ENCODE data around the gene GPR68. TPM values are rescaled to one million over a fixed set of nuclear protein-coding genes. Genes with fewer than 3 reads are reported as not detected.

The GPR68 gene
- total RNA-seq, 3 donors from 2014 or later (not counting 1 experiment from before 2014, with no cell fraction given), result 7.6 to 24.0 (median 15.7) TPM

DNA sequence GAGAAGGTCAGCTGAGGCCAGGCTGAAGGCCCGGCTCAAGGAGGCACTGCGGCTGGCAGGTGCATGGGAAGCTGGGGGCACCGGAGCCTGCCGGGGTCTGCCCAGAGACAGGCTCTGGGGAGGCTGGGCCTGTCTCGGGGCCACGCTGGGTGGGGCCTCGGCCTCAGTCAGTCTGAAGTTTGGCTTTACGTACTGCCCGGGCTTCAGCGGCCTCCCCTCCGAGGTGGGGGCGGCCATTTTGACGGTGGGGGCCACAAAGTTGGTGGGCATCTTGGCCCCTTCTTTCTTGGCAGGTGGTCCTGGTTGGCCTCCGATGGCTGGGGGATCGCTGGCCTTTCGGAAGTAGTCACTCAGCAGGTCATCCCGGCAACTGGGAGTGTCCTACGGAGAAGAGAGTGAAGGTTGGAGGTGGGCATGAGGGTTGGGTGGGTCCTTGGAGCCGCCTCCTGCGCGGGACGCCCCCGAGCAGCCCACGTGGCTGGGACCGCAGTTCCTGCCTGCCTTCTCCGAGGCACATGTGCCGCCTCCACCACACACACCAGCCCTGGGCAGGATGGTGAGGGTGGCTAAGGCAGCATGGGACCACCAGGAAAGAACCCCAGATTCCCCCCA, 28.9 kb upstream of the GPR68 start:
- H3K27ac ChIP-seq (ENCODE audit: low read length), result no peak overlapping the region
- H3K4me1 Mint-ChIP-seq, result peaks cover 12 to 20% of the 10 kb centered on the region in 2 donors
- no peaks in the 10 kb centered on the region for H3K27me3 Mint-ChIP-seq (ENCODE audit: low read depth in 2 of 2)
- peaks cover 76% of the 10 kb centered on the region for H3K36me3 ChIP-seq (ENCODE audit: control insufficient read depth, insufficient read depth, low read length)
- ATAC-seq, result no peak
- H3K4me3 Mint-ChIP-seq, result no peak overlapping the region
- DNase-seq, result no peak
- over 99% methylated on average over 19 of the region's 27 CpGs for WGBS (ENCODE audit: insufficient coverage)
- no peak overlapping the region for H3K27ac Mint-ChIP-seq
- no peaks in the 10 kb centered on the region for H3K9me3 ChIP-seq (ENCODE audit: control insufficient read depth, insufficient read depth, low read length)
- intact Hi-C loops (cut with micrococcal nuclease), result no loop called here
- no peak overlapping the region for H3K4me3 ChIP-seq (ENCODE audit: low read length)
- H3K4me1 ChIP-seq (ENCODE audit: control insufficient read depth, insufficient read depth, low read length), result no peaks in the 10 kb centered on the region
- no peaks in the 10 kb centered on the region for H3K27me3 ChIP-seq (ENCODE audit: control insufficient read depth, insufficient read depth, low read length)
- H3K9me3 Mint-ChIP-seq, result no peaks in the 10 kb centered on the region
- H3K36me3 Mint-ChIP-seq, result no peaks in the 10 kb centered on the region
- TF ChIP-seq, protein P1, sequence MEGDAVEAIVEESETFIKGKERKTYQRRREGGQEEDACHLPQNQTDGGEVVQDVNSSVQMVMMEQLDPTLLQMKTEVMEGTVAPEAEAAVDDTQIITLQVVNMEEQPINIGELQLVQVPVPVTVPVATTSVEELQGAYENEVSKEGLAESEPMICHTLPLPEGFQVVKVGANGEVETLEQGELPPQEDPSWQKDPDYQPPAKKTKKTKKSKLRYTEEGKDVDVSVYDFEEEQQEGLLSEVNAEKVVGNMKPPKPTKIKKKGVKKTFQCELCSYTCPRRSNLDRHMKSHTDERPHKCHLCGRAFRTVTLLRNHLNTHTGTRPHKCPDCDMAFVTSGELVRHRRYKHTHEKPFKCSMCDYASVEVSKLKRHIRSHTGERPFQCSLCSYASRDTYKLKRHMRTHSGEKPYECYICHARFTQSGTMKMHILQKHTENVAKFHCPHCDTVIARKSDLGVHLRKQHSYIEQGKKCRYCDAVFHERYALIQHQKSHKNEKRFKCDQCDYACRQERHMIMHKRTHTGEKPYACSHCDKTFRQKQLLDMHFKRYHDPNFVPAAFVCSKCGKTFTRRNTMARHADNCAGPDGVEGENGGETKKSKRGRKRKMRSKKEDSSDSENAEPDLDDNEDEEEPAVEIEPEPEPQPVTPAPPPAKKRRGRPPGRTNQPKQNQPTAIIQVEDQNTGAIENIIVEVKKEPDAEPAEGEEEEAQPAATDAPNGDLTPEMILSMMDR (IDR thresholded peaks at IDR 0.05), result no peak

DNA sequence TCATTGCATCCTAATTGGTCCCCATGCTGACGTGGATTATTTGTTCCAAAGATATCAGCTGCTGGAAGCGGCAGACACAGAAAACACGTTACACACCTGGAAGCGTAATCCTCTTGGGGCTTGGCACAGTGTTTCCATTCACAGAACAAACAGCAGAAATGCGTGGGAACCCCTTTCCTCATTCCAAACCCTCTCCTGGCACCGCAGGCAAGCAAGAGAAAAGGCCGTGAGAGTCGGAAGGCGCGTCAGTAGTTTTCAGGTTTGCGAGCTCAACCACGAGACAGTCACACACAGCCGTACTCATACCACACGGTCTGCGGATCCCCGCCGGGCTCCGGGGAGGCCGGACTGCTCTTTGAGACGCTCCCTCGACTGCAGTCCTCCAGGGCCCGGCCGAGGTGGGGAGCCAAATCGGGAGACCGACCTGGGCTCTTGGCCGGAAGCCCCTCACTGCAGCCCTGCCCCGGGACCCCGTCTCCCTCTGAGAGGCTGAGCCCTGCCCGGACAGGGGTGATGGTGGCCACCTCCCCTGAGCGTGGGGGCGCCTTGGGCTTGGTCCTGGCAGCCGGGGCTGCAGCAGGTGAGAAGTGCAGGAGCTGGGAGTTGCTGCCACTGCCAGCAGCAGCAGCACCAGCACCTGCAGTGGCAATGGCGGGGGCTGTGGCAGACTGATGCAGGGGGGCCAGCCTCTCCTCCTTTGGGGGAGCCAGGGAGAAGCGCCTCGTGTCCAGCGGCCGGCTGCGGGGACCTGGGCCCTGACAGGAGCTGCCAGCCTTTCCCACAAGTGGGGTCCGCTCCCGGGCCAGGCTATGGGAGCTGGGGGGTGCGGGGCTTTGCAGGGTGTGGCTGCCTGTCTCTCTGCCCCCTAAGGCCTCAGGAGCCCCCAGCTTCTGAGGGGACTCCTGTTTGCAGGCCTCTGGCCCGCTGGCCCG, 28.1 kb upstream of the GPR68 start:
- no peaks in the 10 kb centered on the region for H3K9me3 Mint-ChIP-seq
- H3K36me3 Mint-ChIP-seq, result no peaks in the 10 kb centered on the region
- intact Hi-C loops (cut with micrococcal nuclease), result no loop called here
- H3K27me3 ChIP-seq (ENCODE audit: control insufficient read depth, insufficient read depth, low read length), result no peaks in the 10 kb centered on the region
- H3K9me3 ChIP-seq (ENCODE audit: control insufficient read depth, insufficient read depth, low read length), result no peaks in the 10 kb centered on the region
- no peaks in the 10 kb centered on the region for H3K4me1 ChIP-seq (ENCODE audit: control insufficient read depth, insufficient read depth, low read length)
- ATAC-seq (no peak), DNase-seq (no peak)
- peaks cover 70% of the 10 kb centered on the region for H3K36me3 ChIP-seq (ENCODE audit: control insufficient read depth, insufficient read depth, low read length)
- H3K4me1 Mint-ChIP-seq, result peaks cover 19 to 28% of the 10 kb centered on the region in 2 donors
- H3K4me3 Mint-ChIP-seq, result peak overlapping the region; percentile 42
- no peak overlapping the region for H3K27ac ChIP-seq (ENCODE audit: low read length)
- peak overlapping the region in 1 of 2 donors; percentile 49 for H3K27ac Mint-ChIP-seq
- H3K27me3 Mint-ChIP-seq (ENCODE audit: low read depth in 2 of 2), result no peaks in the 10 kb centered on the region
- WGBS (ENCODE audit: insufficient coverage), result 95% methylated on average over 43 of the region's 43 CpGs
- H3K4me3 ChIP-seq (ENCODE audit: low read length), result no peak overlapping the region
- TF ChIP-seq, protein P1 (IDR thresholded peaks at IDR 0.05), result no peak

DNA sequence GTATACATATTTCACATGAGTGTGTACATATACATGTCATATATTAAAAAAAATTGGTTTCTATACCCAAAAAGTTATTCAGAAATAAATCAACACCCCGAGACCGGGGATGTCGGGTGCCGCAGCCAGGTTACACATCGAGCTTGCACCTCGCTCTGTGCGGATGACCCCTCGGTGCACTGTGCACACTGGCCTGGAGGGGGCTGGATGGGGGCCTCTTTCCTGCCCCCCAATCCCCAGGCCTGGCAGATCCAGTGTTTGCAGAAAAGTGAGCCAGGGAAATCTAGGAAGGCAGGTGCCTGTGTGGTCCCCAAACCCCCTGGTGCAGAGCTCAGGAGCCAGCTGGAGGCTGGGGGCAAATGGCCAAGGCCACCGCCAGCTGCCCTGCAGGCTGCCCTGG, 27.1 kb upstream of the GPR68 start:
- H3K4me1 Mint-ChIP-seq, result peaks cover 23 to 32% of the 10 kb centered on the region in 2 donors
- no peaks in the 10 kb centered on the region for H3K4me1 ChIP-seq (ENCODE audit: control insufficient read depth, insufficient read depth, low read length)
- H3K27ac Mint-ChIP-seq, result peak overlapping the region; percentile 18 to 49
- no peak overlapping the region for H3K4me3 Mint-ChIP-seq
- TF ChIP-seq, protein P1 (IDR thresholded peaks at IDR 0.05), result no peak
- 93% methylated on average over 9 of the region's 9 CpGs for WGBS (ENCODE audit: insufficient coverage)
- ATAC-seq (no peak), DNase-seq (no peak)
- H3K9me3 Mint-ChIP-seq, result no peaks in the 10 kb centered on the region
- H3K4me3 ChIP-seq (ENCODE audit: low read length), result no peak overlapping the region
- H3K36me3 ChIP-seq (ENCODE audit: control insufficient read depth, insufficient read depth, low read length), result peaks cover 61% of the 10 kb centered on the region
- no peaks in the 10 kb centered on the region for H3K27me3 Mint-ChIP-seq (ENCODE audit: low read depth in 2 of 2)
- intact Hi-C loops (cut with micrococcal nuclease), result no loop called here
- H3K27ac ChIP-seq (ENCODE audit: low read length), result no peak overlapping the region
- H3K9me3 ChIP-seq (ENCODE audit: control insufficient read depth, insufficient read depth, low read length), result no peaks in the 10 kb centered on the region
- H3K27me3 ChIP-seq (ENCODE audit: control insufficient read depth, insufficient read depth, low read length), result no peaks in the 10 kb centered on the region
- H3K36me3 Mint-ChIP-seq, result no peaks in the 10 kb centered on the region
